HG03095 (cell line): ENCODE results near the gene FGD6.
A peak's percentile ranks its signal among the peaks of the same experiment; 100 is the strongest.
"Not testable (repeated sequence)": the region's sequence is repeated elsewhere in the genome, so short reads cannot be mapped to it uniquely, and the experiment has no call there.

Experiments used
- ATAC-seq: cut with Tn5 transposase; IDR thresholded peaks from one replicate; pipeline ENCODE4 v1.9.1; 2021; ENCODE audit warnings: moderate library complexity; ENCODE audit not compliant: unreplicated experiment

The FGD6 gene

GRCh38 chr12:95217377-95218149 is at the start of gene FGD6, which contains the start of gene VEZT:
TSS of gene FGD6 (minus strand) at chr12:95217467. CDS start at chr12:95217240, 227 bp downstream.
TSS of gene VEZT (plus strand) at chr12:95217807. CDS start at chr12:95217851, 44 bp downstream.
- peak; percentile 82 for ATAC-seq

DNA sequence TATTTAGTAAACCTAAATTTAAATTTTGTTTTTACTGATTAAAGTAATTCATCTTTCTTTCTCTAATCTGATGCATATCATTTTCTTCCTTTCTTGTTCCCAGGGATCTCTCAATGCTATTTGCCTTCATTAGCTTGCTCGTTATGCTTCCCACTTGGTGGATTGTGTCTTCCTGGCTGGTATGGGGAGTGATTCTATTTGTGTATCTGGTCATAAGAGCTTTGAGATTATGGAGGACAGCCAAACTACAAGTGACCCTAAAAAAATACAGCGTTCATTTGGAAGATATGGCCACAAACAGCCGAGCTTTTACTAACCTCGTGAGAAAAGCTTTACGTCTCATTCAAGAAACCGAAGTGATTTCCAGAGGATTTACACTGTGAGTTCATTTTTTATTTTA is 49.0 kb upstream of the FGD6 start:
- ATAC-seq: no peak

DNA sequence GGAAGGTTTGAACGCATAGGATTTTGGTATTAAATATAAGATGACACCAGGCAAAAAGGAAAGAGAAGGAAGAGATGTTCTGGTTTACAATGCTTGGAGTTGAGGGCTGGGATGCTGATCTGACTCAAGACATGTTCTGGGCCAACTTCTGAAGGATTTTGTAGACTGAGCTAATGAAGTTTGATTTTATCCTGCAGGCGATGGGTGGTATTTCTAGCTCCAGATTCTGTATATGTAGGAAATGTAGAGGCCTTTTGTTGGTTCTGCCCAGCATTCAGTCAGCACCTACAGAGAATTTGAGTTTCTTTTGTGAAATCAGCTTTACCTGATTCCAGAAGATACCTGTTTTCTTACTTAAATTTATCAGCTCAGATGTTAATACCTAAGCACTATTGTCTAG is 48.5 kb upstream of the FGD6 start:
- no peak for ATAC-seq

DNA sequence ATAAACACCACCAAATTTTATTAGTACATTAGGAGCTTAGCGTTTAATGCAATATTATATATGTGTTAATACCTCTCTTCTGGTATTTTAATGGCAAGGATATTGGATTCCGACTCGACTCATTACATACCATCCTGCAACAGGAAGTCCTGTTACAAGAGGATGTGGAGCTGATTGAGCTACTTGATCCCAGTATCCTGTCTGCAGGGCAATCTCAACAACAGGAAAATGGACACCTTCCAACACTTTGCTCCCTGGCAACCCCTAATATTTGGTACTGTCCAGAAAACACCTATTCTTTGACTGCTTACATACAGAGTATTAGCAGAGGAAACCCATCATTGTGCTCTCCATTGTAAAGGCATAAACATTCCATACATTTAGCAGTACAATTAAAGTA is 45.5 kb upstream of the FGD6 start:
- no peak for ATAC-seq

DNA sequence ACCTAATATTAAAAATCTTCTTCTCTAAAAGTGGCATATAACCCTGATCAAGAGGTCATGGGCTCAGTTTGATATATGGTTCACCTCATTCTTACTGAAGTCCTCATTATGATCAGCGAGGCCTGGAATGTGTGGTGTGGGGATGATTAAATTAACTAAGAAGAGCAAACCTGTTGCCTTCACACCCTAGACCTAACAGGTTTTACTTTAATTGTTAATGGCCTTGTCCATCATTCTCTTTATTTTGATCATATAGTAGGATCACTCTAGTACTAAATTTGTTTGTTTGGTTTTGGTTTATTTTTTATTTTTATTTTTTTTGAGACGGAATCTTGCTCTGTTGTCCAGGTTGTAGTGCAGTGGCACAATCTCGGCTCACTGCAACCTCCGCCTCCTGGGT is 43.8 kb upstream of the FGD6 start:
- no peak for ATAC-seq

- ATAC-seq: no peak
Measured at GRCh38 chr12:95259368-95259767, 42.1 kb upstream of the FGD6 start.

- no peak for ATAC-seq
Measured at GRCh38 chr12:95258803-95259202, 41.5 kb upstream of the FGD6 start.

GRCh38 chr12:95258151-95258550 is 40.9 kb upstream of the FGD6 start:
- no peak for ATAC-seq

- ATAC-seq: no peak
Measured at GRCh38 chr12:95257541-95257940, 40.3 kb upstream of the FGD6 start.

- ATAC-seq: no peak
Measured at GRCh38 chr12:95253386-95253785, 36.1 kb upstream of the FGD6 start.

DNA sequence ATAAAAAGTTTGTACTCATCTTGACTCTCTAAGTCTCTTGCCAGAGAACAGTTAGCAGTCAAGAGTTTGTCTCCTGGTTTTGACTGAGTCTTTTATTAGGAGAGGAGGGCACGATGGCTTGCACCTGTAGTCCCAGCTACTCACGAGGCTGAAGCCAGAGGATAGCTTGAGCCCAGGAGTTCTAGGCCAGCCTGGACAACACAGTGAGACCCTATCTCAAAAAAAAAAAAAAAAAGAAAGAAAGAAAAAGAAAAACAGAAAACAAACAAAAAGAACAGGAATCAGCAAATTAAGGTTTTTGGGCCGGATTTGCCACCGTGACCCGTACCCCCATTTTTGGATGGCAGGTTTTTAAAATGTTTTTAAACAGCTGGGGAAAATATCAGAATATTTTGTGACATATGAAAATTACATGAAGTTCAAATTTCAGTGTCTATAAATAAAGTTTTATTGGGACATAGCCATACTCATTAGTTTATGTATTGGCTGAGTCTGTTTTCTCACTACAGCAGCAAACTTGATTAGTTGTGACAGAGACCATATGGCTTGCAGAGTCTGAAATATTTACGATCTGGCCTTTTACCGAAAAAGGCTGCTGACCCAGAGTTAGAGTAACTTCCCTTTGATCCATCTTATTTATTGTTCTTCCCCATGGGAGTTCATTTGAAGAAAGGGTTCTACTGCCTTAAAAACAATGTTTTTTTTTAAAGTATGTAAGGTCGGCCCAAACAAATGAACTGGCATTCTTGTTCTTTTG is 31.5 kb upstream of the FGD6 start:
- no peak for ATAC-seq

DNA sequence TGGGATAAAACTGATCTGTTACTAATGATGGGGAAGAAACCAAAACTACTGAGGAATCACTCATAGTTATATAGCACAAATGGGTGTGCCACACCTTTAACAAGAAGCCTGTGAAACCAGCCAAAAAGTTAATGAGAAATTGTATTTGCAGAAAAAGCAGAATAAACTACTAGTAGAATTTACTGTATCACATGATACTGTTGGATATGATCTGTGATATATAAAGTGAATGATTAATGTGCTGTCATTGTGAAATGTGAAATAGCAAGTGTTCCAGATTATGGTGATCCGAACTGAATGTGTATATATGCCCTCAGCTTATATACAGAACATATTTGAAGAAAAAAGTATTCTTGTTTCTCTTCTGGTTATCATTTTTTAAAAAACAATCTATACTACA is 30.8 kb upstream of the FGD6 start:
- no peak for ATAC-seq

DNA sequence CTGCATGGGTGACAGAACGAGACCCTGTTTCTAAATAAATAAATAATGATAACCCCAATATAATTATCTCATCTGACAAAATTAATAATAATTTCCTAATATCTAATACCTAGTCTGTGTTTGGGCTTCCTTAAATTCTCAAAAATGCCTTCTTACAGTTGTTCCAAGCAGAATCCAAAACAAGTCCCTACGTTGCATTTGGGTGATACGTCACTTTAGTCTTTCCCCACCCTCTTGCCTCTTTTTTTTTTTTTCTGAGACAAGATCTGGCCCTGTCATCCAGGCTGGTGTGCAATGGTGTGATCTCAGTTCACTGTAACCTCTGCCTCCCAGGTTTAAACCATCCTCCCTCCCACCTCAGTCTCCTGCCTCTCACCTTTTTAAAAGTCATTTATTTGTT is 27.1 kb upstream of the FGD6 start:
- ATAC-seq: no peak

- ATAC-seq: no peak
Measured at GRCh38 chr12:95243497-95244183, 26.4 kb upstream of the FGD6 start.

GRCh38 chr12:95241761-95242506 is 24.7 kb upstream of the FGD6 start:
- ATAC-seq: no peak

GRCh38 chr12:95241138-95241537 is 23.9 kb upstream of the FGD6 start:
- not testable (repeated sequence) for ATAC-seq

DNA sequence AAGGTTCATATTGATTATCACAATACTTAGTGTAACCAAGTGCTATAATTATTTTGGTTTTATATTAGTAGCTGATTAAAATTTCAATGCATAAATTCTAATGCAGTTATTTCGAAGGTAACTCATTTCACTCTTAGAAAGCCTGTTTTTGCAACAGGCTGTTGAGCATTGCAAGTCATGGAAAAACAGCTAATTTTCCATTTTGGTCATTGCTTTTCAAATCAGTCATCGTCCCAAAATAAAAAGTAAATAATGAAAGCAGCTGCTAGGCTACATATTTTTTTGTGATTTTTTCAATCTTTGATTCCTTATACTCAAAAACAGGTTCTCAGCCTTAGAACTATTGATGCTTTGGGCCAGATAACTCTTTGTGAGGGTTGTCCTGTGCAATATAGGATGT is 23.3 kb upstream of the FGD6 start:
- ATAC-seq: no peak

DNA sequence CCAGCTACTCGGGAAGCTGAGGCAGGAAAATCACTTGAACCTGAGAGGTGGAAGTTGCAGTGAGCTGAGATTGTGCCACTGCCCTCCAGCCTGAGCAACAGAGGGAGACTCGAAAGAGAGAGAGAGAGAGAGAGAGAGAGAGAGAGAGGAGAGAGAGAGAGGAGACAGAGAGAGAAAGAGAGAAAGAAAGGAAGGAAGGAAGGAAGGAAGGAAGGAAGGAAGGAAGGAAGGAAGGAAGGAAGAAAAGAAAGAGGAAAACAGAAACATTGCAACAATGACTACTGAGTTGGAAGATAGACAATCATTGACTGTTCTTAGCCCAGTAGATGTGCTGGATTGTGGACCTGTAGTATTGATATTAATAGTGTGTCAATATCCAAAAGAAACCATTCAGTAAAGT is 22.6 kb upstream of the FGD6 start:
- ATAC-seq: not testable (repeated sequence)

DNA sequence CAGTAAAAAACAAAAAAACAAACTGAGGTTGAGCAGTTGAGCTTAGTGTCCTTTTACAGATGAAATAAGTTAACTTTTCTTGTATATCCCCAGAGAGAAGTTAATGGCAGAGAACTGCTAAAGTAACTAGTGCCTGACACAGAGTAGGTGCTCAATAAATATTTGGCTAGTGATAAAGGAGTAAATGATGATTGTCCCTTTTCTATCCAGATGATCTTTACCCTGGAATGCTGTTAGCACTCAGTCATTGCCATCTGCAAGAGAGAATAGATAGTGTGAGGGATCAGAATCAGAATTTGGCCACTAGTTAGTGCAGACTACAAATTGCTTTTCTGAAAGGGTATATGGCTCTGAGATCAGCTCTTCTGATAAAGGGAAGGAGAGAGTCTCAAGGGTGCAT is 21.9 kb upstream of the FGD6 start:
- no peak for ATAC-seq

GRCh38 chr12:95238150-95238549 is 20.9 kb upstream of the FGD6 start:
- no peak for ATAC-seq

DNA sequence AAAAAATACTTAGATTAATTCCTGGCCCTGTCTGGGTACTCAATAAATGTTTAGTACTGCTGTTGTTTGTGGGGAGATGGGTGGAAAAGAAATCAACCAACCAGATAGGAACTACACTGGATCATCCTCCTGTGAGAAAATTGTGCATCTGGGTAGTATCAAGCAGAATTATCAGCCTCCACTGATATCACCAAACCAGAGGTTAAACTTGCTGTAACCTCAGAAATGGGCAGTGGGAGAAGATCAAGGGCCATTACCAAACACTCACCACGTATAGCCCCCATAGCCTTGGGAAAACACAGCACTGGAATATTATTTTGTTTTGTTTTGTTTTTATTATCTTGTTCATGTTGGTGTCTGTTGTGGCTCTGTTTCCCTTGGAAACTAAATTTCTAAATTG is 20.0 kb upstream of the FGD6 start:
- ATAC-seq: no peak
